ENCODE data around the gene PRM2. TPM values are rescaled to one million over a fixed set of nuclear protein-coding genes. Genes with fewer than 3 reads are reported as not detected.

PRM2 gene
- total RNA-seq, 1 donor from 2014 or later, result not detected

- Mint-ChIP-seq H3K36me3 (ENCODE audit: insufficient read depth) (peaks cover 2% of the 10 kb centered on the region), H3K9me3 (ENCODE audit: low read depth) (no peaks in the 10 kb centered on the region), H3K27me3 (peaks cover 3% of the 10 kb centered on the region), H3K4me3 (ENCODE audit: low read depth) (peak overlapping the region; percentile 73), H3K4me1 (ENCODE audit: low read depth) (peaks cover 11% of the 10 kb centered on the region), H3K27ac (no peak overlapping the region)
- TF ChIP-seq, protein P1, sequence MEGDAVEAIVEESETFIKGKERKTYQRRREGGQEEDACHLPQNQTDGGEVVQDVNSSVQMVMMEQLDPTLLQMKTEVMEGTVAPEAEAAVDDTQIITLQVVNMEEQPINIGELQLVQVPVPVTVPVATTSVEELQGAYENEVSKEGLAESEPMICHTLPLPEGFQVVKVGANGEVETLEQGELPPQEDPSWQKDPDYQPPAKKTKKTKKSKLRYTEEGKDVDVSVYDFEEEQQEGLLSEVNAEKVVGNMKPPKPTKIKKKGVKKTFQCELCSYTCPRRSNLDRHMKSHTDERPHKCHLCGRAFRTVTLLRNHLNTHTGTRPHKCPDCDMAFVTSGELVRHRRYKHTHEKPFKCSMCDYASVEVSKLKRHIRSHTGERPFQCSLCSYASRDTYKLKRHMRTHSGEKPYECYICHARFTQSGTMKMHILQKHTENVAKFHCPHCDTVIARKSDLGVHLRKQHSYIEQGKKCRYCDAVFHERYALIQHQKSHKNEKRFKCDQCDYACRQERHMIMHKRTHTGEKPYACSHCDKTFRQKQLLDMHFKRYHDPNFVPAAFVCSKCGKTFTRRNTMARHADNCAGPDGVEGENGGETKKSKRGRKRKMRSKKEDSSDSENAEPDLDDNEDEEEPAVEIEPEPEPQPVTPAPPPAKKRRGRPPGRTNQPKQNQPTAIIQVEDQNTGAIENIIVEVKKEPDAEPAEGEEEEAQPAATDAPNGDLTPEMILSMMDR (IDR thresholded peaks at IDR 0.05; ENCODE audit: unreplicated experiment), result peak; percentile 43
- peak; percentile 42 for DNase-seq (ENCODE audit: low spot score, unreplicated experiment)
These were observed 21.2 kb downstream of the PRM2 start for GRCh38 chr16:11254913-11255736.

GRCh38 chr16:11253995-11254912 lies 22.0 kb downstream of the PRM2 start:
- no peak overlapping the region for H3K27ac Mint-ChIP-seq
- no peaks in the 10 kb centered on the region for H3K27me3 Mint-ChIP-seq
- H3K4me3 Mint-ChIP-seq (ENCODE audit: low read depth), result peak overlapping the region; percentile 73
- peaks cover 2% of the 10 kb centered on the region for H3K36me3 Mint-ChIP-seq (ENCODE audit: insufficient read depth)
- H3K4me1 Mint-ChIP-seq (ENCODE audit: low read depth), result peaks cover 7% of the 10 kb centered on the region
- H3K9me3 Mint-ChIP-seq (ENCODE audit: low read depth), result no peaks in the 10 kb centered on the region
- TF ChIP-seq, protein P1 (IDR thresholded peaks at IDR 0.05; ENCODE audit: unreplicated experiment), result no peak
- no peak for DNase-seq (ENCODE audit: low spot score, unreplicated experiment)

DNA sequence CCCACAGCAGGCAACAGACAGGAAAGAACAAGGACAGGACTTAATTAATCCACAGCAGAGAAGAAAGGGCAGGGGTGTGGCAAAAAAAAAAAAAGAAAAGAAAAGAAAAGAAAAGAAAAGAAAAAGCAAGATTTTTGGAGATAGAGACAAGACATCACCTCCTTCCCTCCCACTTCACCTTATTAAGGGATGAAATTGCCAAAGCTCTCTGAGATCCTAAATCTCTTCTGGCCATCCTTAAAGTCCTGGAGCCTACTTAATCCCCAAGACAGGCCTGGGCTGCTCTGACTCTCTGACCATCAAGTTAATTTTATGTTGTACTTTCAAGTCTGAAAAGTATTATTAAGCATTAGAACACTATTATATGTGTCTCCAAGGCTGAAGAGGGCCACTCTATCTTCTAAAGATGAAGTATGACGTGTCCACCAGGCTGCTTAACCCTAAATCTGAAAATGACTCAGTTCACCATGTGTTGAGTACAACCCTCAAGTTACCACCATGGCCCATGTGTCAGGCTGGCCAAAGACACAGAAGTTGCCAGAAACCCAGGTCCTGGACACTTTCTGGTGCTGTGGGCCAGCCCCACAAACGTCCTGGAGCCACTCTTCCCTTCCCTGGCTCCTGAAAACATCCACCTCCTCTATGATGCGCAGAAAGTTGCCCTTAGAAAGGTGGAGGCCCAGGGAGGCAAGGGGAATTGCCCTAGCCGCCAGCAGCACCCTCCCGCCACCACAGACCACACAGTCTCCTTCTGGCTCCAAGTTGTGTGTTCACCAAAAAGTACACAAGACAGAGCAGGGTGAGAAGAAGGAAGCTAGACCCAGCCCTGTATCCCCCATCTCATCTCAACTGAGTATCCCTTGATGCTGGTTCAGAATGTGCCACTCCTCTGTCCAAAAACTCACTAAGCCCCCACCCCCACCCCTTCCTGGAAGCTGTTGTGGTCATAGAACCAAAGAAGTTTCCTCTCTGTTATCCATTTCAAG lies 23.0 kb downstream of the PRM2 start:
- H3K36me3 Mint-ChIP-seq (ENCODE audit: insufficient read depth), result peaks cover 2% of the 10 kb centered on the region
- no peaks in the 10 kb centered on the region for H3K27me3 Mint-ChIP-seq
- H3K4me1 Mint-ChIP-seq (ENCODE audit: low read depth), result peaks cover 7% of the 10 kb centered on the region
- TF ChIP-seq, protein P1 (IDR thresholded peaks at IDR 0.05; ENCODE audit: unreplicated experiment), result no peak
- H3K4me3 Mint-ChIP-seq (ENCODE audit: low read depth), result peak overlapping the region; percentile 56
- H3K27ac Mint-ChIP-seq, result peak overlapping the region; percentile 59
- no peak for DNase-seq (ENCODE audit: low spot score, unreplicated experiment)
- H3K9me3 Mint-ChIP-seq (ENCODE audit: low read depth), result no peaks in the 10 kb centered on the region

GRCh38 chr16:11252482-11252931 lies 23.8 kb downstream of the PRM2 start:
- no peaks in the 10 kb centered on the region for H3K9me3 Mint-ChIP-seq (ENCODE audit: low read depth)
- DNase-seq (ENCODE audit: low spot score, unreplicated experiment), result no peak
- peaks cover 6% of the 10 kb centered on the region for H3K4me1 Mint-ChIP-seq (ENCODE audit: low read depth)
- H3K27ac Mint-ChIP-seq, result no peak overlapping the region
- no peak overlapping the region for H3K4me3 Mint-ChIP-seq (ENCODE audit: low read depth)
- H3K27me3 Mint-ChIP-seq, result no peaks in the 10 kb centered on the region
- TF ChIP-seq, protein P1 (IDR thresholded peaks at IDR 0.05; ENCODE audit: unreplicated experiment), result no peak
- H3K36me3 Mint-ChIP-seq (ENCODE audit: insufficient read depth), result peaks cover 2% of the 10 kb centered on the region
